Measurements from ENCODE around the gene TERC.
A peak's percentile ranks its signal among the peaks of the same experiment; 100 is the strongest.
"Not testable (repeated sequence)": the region's sequence is repeated elsewhere in the genome, so short reads cannot be mapped to it uniquely, and the experiment has no call there.

TERC gene

DNA sequence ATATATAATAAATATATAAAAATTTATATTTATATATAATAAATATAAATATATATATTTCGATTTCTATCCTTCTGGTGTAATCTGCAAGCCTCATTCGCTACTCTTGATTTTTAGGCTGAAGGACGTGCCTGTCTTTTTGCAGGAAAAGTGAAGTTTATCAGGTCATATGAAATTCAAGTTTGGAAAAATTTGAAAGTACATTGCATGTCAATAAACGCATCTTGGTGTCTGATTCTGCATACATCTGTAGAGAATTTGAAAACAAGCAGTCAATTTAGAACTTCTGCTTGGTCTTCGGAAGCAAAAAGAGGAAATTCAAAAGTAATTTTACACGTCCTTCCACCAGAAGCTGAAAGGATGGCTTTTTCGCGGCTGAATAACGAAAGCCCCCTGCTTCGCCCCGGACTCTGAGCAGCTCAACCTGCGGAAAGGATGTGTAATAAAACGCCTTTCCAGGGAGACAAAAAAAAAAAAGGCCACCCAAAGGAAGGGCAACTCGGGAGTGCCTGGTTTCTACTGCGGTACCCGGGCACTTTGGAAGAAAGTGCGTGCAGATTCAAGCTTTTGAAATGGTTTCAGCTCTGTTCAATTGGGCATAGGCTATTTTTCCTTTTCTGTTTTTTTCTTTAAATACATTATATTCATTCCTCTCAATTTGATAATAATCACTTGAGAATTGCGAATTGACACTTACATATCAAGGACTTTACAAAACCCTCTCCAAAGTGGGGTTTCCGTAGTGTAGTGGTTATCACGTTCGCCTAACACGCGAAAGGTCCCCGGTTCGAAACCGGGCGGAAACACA, 6.8 kb upstream of the TERC start:
- DNase-seq, result peak; percentile 89

- peak; percentile 93 for DNase-seq
Observed at GRCh38 chr3:169769287-169770181, 4.7 kb upstream of the TERC start, which contains the start of gene ACTRT3. Gene ACTRT3 (minus strand): TSS chr3:169769561. CDS start chr3:169769520, 41 bp downstream.

DNA sequence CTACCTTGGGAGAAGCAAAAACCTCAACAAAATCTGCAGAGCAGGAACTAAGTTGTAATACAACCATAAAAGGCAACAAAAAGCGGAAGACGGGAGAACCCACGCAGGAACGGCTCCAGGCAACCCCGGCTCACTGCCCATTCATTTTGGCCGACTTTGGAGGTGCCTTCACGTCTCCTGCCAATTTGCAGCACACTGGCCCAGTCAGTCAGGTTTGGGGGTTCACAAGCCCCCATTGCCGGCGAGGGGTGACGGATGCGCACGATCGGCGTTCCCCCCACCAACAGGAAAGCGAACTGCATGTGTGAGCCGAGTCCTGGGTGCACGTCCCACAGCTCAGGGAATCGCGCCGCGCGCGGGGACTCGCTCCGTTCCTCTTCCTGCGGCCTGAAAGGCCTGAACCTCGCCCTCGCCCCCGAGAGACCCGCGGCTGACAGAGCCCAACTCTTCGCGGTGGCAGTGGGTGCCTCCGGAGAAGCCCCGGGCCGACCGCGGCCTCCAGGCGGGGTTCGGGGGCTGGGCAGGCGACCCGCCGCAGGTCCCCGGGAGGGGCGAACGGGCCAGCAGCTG, 463 bp downstream of the TERC start:
- DNase-seq, result peak; percentile 64

- no peak for DNase-seq
Observed at GRCh38 chr3:169760479-169760878, 4.4 kb downstream of the TERC start.

GRCh38 chr3:169759256-169759655, 5.6 kb downstream of the TERC start:
- no peak for DNase-seq

- DNase-seq, result no peak
Observed at GRCh38 chr3:169758359-169758994, 6.4 kb downstream of the TERC start.

GRCh38 chr3:169755488-169755887, 9.4 kb downstream of the TERC start:
- DNase-seq, result no peak

DNA sequence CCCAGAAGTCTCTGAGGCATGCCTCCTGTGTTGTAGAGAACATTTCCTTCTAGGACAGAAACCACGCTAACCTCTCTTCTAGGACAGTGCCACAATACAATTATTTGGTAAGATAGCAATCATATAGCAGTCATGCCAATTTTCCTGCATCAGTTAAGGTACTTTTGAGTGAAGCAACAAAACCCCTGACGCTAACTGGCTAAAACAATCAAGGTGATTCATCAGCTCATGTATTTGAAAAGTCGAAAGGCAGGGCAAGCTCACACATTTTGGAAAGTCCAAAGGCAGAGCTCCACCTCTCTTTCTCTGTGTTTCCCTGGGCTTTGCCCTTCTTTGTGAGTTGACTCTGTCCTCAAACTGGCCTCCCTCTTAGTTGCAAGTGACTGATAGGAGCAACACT, 10.1 kb downstream of the TERC start:
- DNase-seq, result no peak

- DNase-seq, result no peak
Observed at GRCh38 chr3:169751875-169752274, 13.0 kb downstream of the TERC start.

DNA sequence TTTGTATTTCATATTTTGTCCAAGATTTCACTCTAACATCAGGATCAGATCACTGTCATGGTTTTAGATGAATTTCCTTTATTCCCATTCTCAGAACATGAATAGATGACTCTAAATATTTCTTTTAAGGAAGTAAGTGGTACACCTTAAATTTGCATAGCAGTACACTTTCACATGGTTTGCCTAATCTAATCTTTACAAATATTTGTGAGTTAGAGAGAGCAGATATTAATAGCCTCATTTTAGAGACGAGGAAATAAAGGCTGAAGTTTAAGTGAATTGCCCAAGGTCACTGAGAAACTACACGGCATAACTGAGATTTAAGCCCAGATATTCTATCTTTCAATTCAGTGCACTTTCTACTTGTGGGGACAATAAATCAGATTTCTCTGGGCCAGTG, 14.2 kb downstream of the TERC start:
- no peak for DNase-seq

DNA sequence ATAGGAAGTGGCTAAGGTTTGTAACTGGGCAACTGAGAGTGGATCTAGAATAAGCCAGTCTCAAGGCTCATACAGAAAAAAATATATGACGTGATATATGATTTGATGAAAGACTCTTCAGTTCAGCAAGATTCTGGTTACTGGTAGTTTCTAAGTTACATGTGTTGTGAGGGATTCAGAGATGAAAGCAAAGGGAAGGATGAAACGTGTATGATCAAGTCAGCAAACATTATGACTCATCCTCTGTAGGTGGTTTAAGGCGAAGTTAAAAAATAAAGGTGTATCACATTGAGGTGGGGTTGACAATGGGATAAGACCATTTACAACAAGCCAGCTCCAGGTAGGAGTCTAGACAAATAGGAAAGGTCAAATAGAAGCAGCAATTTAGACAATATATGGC, 16.2 kb downstream of the TERC start:
- DNase-seq, result no peak

DNA sequence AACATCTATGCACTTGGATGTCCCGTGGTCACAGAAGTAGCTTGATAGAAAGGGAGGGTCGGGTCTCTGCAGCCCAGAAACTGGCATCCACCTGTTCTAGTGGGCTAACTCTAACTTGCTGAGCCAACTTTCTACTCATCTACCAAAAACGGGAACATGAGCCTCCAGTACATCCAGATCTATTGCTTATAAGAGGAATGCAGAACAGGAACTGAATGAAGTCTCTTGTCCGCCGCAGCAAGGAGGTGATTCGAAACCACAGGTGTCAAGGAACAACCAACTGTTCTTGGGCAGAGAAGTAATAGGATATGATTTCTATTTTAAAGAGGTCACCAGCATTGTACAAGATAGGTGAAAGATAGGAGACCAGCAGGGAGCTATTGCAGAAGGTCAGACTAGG, 17.9 kb downstream of the TERC start:
- no peak for DNase-seq

DNA sequence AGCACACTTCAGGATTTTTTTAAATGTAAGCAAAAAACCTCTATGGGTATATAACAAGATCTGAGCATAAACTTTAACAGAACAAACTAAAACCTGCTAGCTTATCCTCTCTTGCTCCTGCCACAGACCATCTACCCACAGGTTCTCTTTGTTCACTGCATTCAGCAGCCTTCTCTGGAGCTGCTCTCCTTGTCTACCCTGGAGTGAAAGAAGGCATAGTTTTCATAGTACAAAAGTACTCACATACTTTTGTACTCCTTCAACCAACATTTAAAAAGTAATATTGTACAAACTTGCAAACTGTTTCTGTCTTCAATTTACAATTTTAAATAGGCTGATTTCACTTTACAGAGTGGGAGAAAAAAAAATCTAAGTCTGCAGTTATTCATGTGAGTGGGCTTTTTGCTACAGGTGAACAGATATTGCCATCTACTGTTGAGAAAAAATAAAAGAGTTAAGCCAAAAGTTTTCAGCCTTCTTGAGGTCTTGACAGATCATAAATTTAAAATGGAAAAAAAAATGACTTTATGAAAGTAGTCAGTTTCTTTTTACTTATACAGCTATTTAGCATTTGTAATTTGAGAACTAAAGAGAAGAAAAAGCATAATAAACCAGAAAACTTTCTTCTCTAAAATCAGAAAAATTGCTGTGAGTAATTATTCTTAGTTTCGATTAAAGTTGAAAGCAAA, 20.4 kb downstream of the TERC start:
- no peak for DNase-seq

- DNase-seq, result no peak
Observed at GRCh38 chr3:169739067-169739466, 25.8 kb downstream of the TERC start.

GRCh38 chr3:169731857-169732256, 33.0 kb downstream of the TERC start:
- DNase-seq, result not testable (repeated sequence)

GRCh38 chr3:169722724-169723123, 42.1 kb downstream of the TERC start:
- DNase-seq, result no peak

GRCh38 chr3:169718415-169718814, 46.4 kb downstream of the TERC start:
- not testable (repeated sequence) for DNase-seq
